Measurements from ENCODE around the gene TP73. TPM values are rescaled to one million over a fixed set of nuclear protein-coding genes. Genes with fewer than 3 reads are reported as not detected.

TP73 gene
- total and polyA plus RNA-seq, 8 donors, result 1.6 to 2.7 (median 2.0) TPM

DNA sequence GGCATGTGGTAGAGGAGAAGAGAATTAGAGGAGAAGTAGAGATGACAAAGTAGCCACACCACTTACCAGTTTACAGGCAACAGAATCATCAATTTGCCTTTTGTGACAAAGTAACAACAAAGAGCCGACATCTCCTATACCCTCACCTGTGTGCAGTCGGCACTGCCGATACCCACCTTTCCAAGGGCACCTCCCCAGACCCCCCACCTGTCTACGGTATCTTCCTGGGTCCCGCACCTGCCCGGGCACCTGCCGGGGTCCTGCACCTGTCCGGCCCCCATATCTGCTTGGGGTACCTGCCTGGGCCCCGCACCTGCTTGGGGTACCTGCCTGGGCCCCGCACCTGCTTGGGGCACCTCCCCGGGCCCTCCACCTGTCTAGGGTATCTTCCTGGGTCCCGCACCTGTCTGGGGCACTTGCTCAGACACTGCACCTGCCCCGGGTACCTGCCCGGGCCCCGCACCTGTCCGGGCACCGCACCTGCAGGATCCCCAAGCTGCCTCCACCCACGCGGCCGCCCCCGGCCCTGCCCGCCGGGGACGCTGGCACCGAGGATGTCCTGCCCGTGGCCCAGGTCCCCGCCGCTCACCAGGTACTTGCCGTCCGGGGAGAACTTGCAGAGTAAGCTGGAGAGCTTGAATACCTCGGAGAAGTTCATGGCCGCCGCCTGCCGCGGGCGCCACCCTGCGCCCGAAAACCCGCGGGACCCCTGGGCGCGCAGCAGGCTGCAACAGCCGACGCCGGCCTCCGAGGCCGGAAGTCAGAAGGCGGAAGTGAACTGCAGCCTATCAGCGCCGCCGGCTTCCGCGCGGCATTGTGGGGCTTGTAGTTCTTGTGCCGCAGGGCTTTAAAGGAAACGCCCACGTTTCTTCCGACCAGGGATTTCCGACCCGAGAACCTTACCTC is 2.7 kb upstream of the TP73 start, which contains the start of gene WRAP73:
WRAP73 (minus strand) TSS at position 762 of the 906 bp plus-strand sequence; CDS start at position 658, 104 bp downstream.
- peaks cover 41 to 45% of the 10 kb centered on the region in 2 donors for H3K27me3 ChIP-seq
- peak; percentile 97 for ATAC-seq
- TF ChIP-seq, protein P1, sequence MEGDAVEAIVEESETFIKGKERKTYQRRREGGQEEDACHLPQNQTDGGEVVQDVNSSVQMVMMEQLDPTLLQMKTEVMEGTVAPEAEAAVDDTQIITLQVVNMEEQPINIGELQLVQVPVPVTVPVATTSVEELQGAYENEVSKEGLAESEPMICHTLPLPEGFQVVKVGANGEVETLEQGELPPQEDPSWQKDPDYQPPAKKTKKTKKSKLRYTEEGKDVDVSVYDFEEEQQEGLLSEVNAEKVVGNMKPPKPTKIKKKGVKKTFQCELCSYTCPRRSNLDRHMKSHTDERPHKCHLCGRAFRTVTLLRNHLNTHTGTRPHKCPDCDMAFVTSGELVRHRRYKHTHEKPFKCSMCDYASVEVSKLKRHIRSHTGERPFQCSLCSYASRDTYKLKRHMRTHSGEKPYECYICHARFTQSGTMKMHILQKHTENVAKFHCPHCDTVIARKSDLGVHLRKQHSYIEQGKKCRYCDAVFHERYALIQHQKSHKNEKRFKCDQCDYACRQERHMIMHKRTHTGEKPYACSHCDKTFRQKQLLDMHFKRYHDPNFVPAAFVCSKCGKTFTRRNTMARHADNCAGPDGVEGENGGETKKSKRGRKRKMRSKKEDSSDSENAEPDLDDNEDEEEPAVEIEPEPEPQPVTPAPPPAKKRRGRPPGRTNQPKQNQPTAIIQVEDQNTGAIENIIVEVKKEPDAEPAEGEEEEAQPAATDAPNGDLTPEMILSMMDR (IDR thresholded peaks at IDR 0.05), result no peak
- H3K9me3 ChIP-seq, result no peaks in the 10 kb centered on the region
- peak; percentile 84 to 93 (median 91) for DNase-seq
- peaks cover 0 to 30% of the 10 kb centered on the region in 2 donors for H3K36me3 ChIP-seq
- H3K27ac ChIP-seq, result peak within 1 kb of the TSS in 1 of 2 donors; percentile 64
- peaks cover 16 to 48% of the 10 kb centered on the region in 2 donors for H3K4me1 ChIP-seq
- peak within 1 kb of the TSS; percentile 99 for H3K4me3 ChIP-seq
- intact Hi-C loops (cut with DNase I), result no loop called here

DNA sequence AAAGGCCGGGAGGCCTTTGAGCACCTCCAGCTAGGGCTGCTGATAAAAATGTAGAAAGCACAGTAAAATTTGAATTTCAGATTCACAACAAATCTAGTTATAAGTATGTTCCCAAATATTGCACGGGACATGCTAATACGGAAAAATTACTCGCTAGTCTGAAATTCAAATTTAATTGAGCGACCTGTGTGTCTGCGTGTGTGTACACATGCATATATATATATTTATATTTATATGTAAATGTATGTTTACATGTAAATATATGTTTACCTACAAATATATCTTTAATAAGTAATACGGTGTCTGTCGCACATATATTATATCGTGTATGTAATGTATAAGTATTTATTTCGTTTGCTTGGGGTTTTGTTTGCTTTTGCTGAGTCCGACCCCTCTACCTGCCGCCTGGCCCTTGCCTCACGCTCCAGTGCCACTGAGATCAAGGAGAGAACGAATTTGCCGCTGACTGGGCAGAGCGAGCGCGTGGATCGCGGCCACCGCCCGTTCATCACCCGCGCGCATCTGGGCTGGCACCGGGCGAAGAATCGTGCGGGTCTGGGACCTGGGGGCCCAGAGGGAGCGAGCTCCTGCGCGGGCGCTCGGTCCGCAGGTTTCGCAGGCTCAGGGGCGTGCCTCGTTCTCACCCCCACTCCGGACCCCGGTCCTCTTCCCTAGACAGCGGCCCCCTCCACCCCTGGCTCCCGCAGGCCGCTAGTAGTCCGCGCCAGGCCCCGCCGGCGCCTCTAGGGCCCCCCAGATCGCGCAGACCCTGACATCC is 1.9 kb upstream of the TP73 start:
- ATAC-seq (no peak), DNase-seq (peak in 1 of 4 donors; percentile 80)
- intact Hi-C loops (cut with DNase I), result no loop called here
- Histone ChIP-seq H3K4me3 (peak overlapping the region; percentile 99), H3K9me3 (no peaks in the 10 kb centered on the region), H3K4me1 (peaks cover 16 to 48% of the 10 kb centered on the region in 2 donors), H3K27me3 (peaks cover 41 to 54% of the 10 kb centered on the region in 2 donors), H3K27ac (no peak overlapping the region), H3K36me3 (peaks cover 0 to 21% of the 10 kb centered on the region in 2 donors)
- TF ChIP-seq, protein P1 (IDR thresholded peaks at IDR 0.05), result no peak

DNA sequence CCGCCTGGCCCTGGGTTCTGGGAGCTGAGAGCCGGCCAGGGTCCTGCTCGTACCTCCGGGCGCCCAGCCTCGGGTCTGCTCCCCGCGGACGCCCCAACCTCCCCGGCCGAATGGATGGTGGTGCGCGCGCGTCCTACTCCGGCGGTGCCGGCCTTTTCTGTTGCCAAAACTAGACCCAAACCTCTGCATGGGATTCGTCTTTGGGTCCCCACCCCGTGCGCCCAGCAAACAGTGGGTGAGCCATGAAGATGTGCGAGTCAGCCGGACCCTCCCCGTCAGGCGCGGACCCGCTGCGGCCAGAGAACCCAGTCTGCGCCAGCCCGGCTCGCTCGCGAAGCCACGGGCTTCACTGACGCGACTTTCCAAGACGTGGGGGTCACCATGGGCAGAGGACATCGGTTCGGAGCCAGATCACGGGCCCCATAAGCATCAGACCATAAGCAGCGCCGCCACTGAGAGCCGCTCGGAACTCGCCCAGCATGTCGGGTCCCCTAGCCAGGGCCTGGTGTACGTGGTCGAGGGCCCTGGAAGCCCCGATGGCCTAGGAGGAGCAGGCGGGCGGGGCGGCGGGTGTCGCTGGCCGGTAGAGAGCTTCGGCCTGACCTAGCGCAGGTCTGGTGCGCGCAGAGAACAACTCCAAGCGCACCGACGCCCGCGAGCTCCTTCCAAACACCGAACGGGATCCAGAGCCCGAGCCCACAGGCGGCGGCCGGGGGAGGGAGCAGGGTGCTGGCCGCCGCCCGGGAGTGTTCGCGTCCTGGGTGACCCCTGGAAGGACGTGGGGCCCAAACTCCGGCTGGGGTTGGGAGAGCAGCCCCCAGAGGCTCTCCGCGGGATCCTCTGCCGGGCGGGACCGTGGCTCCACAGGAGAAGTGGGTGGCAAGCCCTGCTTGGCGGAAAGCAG is 1.0 kb upstream of the TP73 start:
- TF ChIP-seq, protein P1 (IDR thresholded peaks at IDR 0.05), result no peak
- Histone ChIP-seq H3K4me3 (peak overlapping the region in 1 of 2 donors; percentile 99), H3K4me1 (peaks cover 16 to 48% of the 10 kb centered on the region in 2 donors), H3K36me3 (peaks cover 0 to 13% of the 10 kb centered on the region in 2 donors), H3K27me3 (peaks cover 41 to 62% of the 10 kb centered on the region in 2 donors), H3K27ac (no peak overlapping the region), H3K9me3 (no peaks in the 10 kb centered on the region)
- no peak for ATAC-seq
- intact Hi-C loops (cut with DNase I), result no loop called here
- peak in 1 of 4 donors; percentile 81 for DNase-seq

DNA sequence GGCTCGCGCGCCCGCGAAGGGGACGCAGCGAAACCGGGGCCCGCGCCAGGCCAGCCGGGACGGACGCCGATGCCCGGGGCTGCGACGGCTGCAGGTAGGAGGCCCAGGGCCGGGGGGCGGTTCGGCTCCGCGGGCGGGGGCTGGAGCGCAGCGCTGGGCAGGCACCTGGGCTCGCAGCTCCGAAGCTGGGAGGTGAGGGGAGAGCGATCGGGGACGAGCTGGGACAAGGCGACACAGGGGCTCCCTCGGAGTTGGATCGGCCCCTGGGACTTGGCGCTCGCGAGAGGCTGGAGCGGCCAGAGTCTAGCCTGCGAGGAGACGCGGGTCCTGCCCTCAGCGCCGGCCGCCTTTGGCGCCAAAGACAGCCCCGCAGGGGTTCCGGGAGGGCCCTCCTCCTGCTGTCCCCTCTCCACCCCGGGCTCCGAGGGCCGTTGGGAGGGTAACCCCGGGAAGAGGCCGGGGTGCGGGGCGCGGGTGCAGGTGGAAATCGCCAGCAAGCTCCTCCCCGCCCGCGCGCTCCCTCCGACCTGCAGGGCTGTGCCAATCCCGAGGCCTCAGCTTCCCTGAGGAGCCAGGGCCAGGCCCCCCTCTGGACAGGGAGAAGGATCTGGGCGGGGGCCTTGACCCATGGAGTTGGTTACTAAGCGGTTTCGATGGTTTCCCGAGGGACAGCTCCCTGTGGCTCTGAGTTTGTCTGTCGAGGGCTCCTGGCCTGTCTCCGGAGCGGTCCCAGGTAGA is 401 bp downstream of the TP73 start:
- Histone ChIP-seq H3K4me3 (peak overlapping the region; percentile 17 to 99), H3K27me3 (peaks cover 41 to 76% of the 10 kb centered on the region in 2 donors), H3K4me1 (peaks cover 16 to 48% of the 10 kb centered on the region in 2 donors), H3K27ac (no peak overlapping the region), H3K36me3 (no peaks in the 10 kb centered on the region), H3K9me3 (no peaks in the 10 kb centered on the region)
- DNase-seq (peak in 1 of 4 donors; percentile 83), ATAC-seq (peak; percentile 7)
- TF ChIP-seq, protein P1 (IDR thresholded peaks at IDR 0.05), result no peak
- intact Hi-C loops (cut with DNase I), result no loop called here
